Occipital lobe (tissue), 2 donors: ENCODE data around the gene MYZAP. TPM values are rescaled to one million over a fixed set of nuclear protein-coding genes. Genes with fewer than 3 reads are reported as not detected.

Experiments
- DNase-seq: peaks from one replicate; lab custom pipeline; 2025; lab: John Stamatoyannopoulos, UW
- total RNA-seq: library from RNA; depleted of rRNA; stranded (reverse); fragments of >200 nt; gene quantifications from one replicate; pipeline ENCODE4 v1.2.3, GENCODE V29; 2014

Gene MYZAP
- total RNA-seq, 1 donor from 2014 or later, result 1.1 TPM

DNA sequence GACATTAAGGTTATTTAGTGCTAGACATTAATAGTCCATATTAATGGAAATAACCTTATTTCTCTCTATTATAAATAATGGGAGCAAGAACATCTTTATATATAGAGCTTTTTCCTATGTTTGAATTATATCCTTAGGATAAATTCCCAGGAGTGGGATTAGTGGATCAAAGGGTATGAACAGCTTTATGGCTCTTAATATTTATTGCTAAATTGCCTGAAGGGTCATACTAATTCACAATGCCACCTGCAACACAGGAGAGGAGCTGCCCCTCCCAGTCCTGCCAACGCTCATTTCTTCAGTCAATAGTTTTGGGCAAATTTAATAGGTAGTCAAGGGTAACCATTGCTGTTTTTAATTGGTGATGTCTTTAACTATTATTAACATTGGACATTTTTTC, 65.9 kb downstream of the MYZAP start:
- DNase-seq, result no peak

DNA sequence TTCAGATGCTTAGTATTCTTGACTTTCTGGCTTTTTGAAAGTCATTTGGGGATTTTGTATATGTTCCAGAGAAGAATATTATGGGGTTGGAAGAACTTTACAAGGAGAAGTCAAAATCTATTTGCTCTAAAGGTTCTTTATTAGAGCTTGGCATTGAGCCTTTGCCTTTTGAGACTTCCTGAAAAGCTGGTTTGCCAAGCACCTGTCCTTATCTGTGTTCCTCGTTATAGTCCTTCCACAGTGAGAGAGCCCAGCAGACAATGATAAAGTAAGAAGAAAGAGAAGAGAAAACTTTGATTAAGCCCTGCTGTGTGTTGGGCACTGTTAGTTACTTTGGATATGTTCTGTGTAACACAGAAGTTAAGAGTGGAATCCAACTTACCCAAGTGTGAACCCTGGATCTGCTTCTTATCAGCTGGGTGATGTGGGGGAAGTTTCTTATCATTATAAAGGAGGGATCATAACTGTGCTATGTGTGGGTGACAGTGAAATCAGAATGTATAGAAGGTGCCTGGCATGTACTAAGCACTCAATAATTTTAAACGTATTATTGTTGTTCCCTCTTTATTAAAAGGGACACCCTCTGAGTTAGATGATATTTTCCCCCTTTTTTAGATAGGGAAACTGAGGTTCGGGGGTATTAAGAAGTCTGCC, 70.5 kb downstream of the MYZAP start:
- no peak for DNase-seq

DNA sequence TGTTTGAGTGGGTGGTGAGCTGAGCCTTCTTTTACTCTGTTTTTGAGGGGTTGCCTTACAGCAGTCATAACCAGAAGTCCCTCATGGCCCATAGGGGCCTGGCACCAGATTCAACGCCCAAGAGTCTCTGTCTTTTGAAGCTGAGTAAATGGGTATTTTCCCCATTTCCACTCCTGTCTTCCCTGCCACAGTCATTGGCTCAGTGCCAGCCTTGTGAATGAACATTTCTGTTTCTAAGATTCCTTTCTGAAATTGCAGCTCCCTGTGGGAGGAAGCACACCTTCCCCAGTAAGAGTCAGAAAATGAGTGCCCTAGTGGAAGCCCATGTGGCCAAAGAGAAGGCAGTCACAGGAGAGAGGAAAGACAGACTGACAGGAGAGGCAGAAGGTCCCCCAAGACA, 71.1 kb downstream of the MYZAP start:
- DNase-seq, result no peak

DNA sequence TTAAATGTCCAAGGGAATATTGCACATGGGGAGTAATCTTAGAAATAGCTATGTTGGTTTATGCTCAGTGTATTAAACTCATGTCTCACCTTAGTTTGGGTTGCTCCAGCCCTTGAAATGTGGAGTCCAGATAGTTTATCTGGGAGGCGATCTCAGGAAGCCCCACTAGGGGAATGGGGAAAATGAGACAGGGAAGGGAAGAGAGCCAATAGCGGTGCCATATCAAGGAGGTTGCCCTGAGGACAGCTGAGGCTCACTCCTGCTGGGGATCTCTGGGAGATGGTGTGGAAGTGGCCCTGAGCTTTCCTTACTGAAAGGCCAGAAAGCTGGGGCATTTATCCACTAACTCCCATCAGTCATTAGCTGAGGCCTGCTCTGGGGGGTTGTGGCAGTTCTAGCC, 71.6 kb downstream of the MYZAP start:
- DNase-seq, result no peak

DNA sequence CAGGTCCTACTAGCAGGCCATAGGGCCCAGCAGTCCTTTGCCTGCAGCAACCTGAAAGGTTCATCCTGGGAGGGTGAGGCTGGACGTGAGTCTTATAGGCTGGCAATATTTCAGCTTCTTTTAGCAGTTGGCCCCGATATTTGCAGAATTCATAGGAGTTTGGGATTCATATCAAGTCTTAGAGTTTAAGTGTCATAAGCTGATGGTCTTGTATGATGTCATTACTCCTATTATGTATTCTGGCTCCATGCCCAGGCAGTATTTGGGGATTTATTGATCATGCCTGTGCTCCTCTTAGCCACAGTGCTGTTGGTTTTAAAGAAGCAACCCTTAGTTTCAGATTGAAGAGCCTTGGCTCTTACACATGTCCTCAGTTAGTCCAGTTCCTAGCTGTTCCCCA, 73.5 kb downstream of the MYZAP start:
- DNase-seq, result no peak

DNA sequence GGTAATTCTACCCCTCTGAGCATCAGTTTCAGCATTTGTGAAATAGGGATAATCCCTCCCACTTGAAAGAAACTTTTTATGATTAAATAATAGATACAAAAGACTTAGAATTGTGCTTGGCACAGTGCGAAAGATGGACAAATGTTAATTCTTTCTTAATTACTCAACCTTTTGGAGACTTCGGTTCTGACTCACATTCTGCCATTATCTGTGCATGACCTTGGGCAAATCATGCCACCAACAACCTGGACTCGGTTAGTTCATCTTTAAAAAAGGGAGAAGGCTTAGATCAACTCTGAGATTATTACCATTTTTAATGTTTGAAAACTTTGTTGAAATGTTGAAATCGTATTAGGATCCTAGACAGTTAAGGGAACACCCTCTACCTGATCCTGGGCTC, 74.2 kb downstream of the MYZAP start:
- DNase-seq, result no peak

DNA sequence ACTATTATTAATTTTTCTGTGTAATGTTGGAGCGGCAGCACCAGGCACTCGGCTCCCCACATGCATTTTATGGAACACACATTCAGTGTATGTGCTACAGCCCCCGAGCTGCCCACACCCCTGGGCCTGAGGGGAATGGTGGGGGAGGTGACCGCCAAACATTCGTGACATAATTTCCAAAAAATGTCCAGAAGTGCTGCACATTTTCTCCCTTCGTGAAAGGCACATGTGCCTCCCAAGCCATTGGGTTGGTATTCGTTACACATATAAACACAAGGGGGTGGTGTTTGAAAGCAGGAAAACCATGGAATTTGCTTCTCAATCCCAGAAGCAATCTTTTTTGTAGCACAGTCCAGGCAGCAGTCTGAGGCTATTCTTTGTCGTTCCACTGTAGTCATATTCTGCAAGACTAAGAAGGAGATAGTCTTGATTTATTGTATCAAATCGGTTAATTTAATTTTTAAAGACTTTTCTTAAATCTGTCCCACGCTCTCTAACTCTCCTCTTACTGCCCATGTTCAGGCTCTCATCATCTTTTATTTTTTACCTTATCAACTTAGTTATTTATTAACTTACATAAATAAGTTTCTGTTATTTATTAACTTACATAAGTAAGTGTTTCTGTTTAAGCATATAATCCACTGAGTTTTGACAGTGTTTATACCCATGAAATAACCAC, 75.6 kb downstream of the MYZAP start:
- DNase-seq, result no peak

DNA sequence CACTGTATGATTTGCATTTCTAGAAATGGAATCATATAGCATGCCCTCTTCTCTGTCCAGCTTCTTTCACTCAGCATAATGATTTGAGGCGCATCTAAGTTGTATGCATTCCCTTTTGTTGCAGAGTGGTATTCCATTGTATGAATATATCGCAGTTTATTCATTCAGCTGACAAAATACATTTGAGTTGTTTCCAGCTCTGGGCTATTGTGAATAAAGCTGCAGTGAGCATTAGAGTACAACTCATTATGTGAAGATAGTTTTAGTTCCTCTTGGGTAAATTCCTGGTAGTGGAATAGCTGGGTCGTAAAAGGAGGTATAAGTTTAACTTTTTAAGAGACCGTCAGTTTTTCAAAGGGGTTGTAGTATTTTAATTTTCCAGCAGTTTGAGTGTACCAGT, 76.3 kb downstream of the MYZAP start:
- no peak for DNase-seq

DNA sequence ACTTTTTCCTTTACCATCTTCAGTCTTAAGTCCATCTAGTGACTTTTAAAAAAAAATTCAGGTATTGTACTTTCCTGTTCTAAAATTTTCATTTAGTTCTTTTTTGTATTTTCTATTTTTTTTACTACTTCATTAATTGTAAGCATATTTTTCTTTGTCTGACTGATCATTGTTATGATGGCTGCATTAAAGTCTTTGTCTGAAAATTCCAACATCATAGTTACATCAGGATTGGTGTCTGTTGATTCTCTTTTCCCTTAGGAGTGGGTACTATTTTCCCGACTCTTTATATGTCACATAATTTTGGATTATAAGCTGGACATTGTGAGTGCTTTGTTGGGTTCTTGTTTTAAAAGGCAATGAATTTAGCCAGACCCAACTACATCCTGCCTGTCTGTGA, 79.9 kb downstream of the MYZAP start:
- no peak for DNase-seq

DNA sequence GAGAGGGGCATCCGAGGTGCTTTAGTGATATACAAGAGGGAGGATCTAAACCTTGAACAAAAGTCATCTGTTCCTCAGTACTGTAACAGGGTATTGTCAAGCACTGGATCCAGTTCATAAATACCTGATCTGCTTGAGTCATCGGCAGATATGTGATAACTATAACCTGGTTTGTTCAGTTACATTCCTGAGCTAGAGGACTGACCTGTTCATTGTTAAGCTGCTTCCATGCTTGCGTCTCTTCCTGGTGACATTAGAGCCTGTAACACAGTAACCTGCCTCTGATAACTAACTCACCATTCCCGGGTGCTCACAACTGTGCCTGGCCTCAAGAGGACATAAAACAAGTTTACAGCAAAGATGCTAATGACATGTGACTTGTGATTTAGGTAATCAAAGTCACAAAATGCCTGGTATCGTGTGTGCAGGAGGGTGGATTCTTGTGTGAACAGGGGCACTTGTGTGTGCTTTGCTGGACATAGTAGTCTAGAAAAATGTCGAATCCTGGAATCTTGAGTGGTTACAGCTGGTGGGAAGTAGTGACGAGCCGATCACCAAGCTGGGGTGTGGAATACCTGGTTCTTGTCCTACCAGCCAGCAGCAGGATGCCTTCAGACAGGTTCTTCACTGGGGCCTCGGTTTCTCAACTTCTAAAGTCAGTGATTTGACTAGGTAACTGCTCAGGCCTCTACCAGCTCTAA, 83.9 kb downstream of the MYZAP start:
- no peak for DNase-seq

DNA sequence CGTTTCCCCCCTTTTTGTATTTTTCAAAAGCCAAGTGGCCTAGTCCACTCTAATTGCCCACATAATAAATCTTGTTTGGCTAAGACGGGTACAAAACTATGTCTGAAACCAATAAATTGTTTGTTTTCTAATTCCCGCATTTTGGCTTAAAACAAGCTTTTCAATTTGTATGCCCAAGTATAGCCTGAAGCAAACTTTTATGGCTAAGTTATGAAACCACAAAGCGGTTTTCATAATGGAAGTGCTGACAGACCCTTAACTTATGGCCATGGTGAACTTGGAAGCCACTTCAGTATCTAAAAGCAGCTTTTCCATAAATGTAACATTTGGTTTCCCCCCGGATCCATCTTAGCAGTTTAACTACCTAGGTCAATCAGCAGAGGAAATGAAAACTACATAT, 84.9 kb downstream of the MYZAP start:
- DNase-seq, result no peak

DNA sequence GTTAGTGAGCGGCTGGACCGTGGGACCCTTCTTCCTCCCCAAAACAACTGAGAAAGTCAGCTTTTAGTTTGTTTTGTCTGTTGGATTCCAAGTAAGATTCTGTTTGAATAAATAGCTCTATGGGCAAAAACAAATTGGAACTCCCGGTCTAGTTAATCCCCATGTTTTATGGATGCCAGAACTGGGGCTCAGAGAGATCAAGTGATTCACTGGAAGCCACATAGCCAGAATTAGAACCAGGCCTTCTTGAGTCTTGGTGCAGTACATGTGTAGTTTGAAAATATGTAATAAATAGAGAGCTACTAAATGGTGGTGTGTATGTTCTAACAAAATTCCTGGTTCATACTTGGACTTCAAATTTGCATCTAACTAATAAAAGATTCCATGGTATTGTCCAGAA, 85.5 kb downstream of the MYZAP start:
- DNase-seq, result no peak

DNA sequence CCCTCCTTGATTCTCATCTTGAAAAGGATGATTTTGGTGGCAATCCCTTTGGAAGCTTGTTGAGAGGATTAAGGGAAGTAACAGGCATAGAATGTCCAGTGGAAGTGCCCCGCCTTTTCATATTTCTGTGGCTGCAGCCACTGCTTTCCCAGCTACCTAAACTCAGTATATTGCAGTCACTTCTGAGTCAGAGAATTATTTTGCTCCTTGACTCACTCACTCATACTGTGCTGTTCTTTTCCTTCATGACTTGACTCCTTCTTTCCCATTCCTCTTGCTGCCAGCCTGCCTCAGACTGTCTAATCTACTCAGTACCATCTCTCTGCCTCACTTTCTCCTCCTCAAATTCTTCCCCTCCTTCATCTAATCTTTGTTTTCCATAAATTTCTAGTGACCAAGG, 88.3 kb downstream of the MYZAP start:
- no peak for DNase-seq

DNA sequence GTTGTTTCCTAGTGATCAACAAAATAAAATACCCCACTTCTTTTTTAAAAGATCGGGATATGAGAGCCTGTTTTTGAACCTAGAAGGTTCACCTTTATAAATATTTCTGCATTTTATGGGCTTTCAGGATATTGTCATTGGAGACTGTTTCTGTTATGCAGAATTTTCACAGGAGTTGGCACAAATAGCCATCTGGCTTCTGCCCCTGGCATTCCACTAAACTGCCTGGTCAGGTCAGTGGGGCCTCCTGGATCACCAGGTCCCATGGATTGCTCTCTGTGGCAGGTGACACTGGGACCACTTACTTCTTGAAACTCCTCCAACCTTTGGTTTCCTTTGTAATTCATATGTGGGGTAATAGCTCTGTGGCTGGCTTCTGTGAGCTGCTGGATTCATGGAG, 89.3 kb downstream of the MYZAP start:
- DNase-seq, result no peak

DNA sequence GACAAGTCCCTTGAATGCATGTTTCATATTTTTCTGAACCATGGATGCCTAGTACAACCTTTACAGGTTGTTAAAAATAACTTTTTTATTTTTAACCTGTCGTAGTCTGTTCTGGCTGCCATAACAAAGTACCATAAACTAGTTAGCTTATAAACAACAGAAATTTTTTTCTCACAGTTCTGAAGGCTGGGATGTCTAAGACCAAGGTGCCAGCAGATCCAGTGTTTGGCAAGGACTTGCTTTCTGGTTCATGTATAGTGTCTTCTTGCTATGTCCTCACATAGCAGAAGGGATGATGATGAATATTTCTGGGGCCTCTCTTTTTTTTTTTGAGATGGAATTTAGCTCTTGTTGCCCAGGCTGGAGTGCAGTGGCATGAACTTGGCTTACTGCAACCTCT, 91.8 kb downstream of the MYZAP start:
- no peak for DNase-seq

DNA sequence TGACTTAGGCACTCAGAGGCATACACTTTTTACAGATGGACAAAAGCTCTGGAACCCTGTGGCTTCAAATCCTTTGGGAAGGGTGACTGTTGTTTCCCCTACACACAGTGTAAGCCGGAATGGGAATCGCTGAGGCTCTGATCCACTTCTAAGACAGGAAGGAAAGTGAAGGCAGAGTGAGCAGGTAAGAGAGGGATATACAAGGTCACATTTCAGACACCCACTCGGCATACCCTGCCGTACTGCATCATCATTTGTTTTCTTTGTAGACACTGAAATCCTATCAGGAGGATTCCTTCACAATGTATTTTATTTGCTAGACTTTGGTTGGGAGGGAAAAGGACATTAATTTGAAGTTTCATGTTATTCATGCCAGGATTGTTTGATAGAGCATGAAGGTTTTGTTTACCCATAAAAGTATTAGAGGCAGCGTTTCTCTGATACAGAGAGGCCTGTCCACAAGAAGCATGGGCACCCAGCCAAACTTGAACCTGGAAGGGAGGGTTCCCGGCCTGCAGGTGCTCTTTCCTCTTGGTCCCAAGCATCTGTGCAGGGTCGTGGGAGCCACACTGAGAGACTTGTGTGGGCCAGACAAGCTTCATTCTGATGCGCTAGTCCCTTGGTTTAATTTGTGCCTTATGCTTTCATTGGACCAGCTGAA, 92.9 kb downstream of the MYZAP start:
- DNase-seq, result no peak

DNA sequence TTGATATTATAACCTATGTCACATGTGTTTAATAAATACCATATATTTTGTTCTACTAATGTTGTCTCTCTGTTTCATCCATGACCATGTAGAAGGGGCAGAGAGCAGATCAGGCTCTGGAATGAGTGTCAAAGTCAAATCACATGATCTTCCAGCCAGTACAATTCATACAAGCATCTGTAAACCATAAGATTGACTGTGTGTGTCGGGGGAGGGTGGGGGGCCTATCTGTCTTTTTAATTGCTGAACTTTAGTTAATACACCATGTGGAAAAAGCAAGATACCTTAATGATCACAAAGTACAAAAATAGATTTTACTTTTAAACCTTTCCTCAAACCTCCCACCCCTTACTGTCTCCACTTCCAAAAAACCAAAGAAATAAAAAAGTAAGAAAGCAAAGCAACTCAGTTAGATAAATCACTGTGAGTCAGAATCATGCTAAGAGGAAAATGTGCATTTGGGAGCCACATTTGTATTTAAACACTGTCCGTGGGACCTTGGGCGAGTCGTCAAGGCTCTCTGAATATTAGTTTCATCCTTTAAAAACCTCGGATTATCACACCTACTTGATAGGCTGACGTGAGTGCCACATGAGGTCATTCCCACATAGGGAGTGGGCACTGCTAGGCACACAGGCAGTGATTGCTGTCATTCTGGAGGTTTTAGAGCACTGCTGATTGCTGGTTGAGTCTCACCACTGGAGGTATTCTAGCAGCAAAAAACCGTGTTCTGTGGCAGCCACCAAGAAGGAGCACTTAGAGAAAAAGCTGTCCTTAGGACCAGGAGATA, 93.8 kb downstream of the MYZAP start:
- DNase-seq, result no peak

DNA sequence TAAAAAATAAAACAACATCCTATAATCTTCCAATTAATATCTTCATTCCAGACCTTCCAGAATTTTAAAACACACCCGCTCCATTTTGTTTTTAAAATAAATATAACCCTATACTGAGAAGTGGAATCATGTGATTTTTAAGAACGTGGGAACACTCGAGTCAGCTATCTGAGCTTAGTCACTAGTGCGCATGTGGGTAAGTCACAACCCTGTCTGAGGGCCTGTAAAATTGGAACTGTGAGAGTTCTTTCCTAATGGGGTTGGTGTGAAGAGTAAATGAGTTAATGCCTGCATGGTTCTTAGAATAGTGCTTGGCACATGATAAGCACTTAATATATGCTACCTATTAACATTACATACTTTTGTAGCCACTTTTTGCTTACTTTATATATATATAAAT, 95.0 kb downstream of the MYZAP start:
- no peak for DNase-seq

DNA sequence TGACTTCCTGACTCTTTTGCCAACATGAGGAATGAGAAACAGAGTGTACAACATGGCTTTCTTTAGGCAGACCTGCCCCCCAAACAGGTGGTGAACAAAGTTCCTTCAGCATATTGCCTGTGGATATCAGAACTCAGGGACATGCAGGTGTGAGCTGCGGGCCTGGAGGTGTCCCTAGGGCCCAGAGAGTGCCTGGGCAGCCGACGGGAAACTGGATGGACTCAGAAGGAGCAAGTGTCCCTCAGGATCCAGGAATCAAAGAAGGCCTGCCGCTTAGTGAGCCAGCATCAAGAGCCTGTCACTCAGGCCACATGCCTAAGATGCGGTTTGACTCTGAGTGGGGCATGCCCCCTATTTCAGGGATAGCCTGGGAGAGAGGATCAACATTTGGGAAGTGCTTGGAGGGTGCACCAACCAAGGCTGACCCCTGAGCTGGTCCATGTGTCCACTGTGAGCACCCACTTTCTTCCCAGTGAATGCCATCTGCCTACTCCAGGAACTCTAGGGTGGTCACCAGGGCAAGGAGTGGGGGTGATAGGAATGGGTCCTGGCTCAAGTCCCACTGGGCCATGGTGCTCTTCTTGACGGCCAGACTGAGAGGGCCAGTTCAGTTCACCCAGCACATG, 98.8 kb downstream of the MYZAP start:
- DNase-seq, result no peak

DNA sequence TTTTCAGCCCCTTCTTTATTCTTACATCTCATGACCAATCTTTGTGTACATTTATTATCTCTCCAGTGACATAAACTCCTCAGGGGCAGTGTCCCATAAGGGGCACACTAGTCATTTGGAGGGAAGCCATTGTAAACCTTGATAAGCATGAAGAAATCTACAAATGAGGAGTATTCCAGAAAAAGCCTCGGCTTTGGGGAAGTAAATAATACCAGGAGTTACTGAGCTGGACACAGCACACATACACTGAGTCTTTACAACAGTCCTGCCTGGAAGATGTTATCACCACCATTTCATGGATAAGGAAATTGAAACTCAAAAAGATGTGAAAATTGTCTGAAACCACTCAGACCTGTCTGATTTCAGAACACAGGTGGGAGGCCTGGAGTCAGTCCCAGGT, 99.4 kb downstream of the MYZAP start:
- DNase-seq, result no peak

DNA sequence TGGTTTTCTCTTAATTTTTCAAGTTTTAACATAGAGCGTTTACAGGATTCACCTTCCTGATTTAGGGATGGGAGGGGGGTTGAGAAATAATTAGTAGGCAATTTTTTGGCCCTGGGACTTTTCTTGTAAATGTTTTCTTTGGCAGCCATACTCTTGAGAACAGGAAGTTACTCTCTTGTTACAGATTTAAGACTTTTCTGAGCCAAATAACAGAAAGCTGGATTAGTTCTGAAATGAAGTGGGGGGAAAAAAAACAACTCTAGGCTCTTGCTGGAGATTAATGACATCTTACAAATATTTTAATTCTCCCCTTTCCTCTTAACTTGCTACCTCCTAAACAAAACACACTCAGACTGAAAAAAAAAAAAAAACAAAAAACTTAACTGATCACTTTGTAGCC, 101.0 kb downstream of the MYZAP start:
- DNase-seq, result no peak
